WERI-Rb-1 (cell line): Measurements from ENCODE around the gene ADGRE1.

Source experiments
- DNase-seq: peaks from one replicate; pipeline ENCODE4 v3.0.0-alpha.2; 2020
- H3K27ac ChIP-seq: fragments of 250-450 bp; sonication (Bioruptor Pico); 2 replicates; pipeline ENCODE4 v1.5.1; 2020; ENCODE audit warnings: mild to moderate bottlenecking, moderate library complexity
- H3K27me3 ChIP-seq: fragments of 250-450 bp; sonication (Bioruptor Pico); 2 replicates; pipeline ENCODE4 v1.5.1; 2021; ENCODE audit warnings: mild to moderate bottlenecking, low read depth, moderate library complexity; ENCODE audit not compliant: insufficient read depth, severe bottlenecking
- H3K36me3 ChIP-seq: fragments of 250-450 bp; sonication (Bioruptor Pico); 2 replicates; pipeline ENCODE4 v1.5.1; 2020; ENCODE audit warnings: mild to moderate bottlenecking, moderate library complexity
- H3K4me3 ChIP-seq: 2 replicates; pipeline ENCODE4 v1.5.1; 2011; ENCODE audit warnings: low read depth, mild to moderate bottlenecking, control low read depth, low read length
- H3K9me3 ChIP-seq: fragments of 250-450 bp; sonication (Bioruptor Pico); 2 replicates; pipeline ENCODE4 v1.5.1; 2021; ENCODE audit warnings: mild to moderate bottlenecking, moderate library complexity; ENCODE audit not compliant: severe bottlenecking
- CTCF ChIP-seq: IDR thresholded peaks from 2 replicates; pipeline ENCODE4 v1.5.1; 2011; ENCODE audit warnings: low read depth, mild to moderate bottlenecking, control low read depth, inconsistent platforms, low read length

ADGRE1 gene

DNA sequence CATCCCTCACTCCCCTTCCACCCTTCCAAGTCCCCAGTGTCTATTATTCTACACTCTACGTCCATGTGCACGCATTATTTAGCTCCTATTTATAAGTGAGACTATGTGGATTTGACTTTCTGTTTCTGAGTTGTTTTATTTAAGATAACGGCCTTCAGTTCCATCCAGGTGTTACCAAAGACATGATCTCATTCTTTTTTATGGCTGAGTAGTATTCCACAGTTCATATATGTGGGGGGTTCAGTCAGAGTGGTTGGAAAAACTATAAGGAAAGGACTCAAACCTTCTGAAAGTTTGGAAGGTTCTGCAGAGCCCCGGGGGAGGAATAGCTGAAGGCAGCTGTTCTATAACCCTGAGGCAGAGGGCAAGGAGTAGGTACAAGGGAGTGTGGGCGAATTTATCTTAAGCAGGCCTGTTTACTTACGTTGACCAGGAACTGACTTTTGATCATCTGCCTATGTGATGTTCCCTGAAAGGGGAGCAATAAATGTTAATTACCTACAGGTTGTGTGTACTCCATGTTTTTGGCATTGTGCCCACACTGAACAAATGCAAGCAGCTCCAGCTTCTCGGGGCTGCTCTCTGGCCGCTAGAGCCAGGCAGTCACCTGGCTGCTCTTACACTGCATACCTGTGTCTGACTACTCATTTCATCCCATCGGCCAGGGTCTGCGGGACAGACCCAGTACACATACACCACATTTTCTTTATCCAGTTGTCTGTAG is 13.5 kb upstream of the ADGRE1 start:
- Histone ChIP-seq H3K9me3 (peaks cover 10% of the 10 kb centered on the region), H3K27me3 (peaks cover 76% of the 10 kb centered on the region), H3K4me3 (no peak overlapping the region), H3K27ac (no peak overlapping the region), H3K36me3 (no peaks in the 10 kb centered on the region)
- TF ChIP-seq CTCF, result no peak
- DNase-seq, result no peak

DNA sequence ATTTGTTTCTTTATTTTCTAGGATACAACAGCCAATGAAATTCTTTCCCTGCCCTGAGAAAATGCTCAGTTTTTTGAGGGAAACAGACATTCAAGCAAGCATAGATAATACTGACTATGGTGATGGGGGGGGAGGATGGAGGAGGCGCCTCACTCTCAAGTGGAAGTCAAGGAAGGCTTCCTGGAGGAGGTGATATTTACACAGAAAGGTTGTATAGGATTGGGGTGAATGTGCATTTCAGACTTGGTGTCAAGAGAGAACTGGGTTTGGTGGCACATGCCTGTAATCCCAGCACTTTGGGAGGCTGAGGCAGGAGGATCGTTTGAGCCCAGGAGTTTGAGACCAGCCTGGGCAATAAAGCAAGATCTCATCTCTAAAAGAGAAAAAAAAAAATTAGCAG is 12.2 kb upstream of the ADGRE1 start:
- H3K27me3 ChIP-seq, result peaks cover 77% of the 10 kb centered on the region
- no peak for TF ChIP-seq CTCF
- no peaks in the 10 kb centered on the region for H3K36me3 ChIP-seq
- H3K9me3 ChIP-seq, result peaks cover 14% of the 10 kb centered on the region
- H3K27ac ChIP-seq, result no peak overlapping the region
- H3K4me3 ChIP-seq, result no peak overlapping the region
- DNase-seq, result no peak

- Histone ChIP-seq H3K27ac (no peak overlapping the region), H3K36me3 (no peaks in the 10 kb centered on the region), H3K9me3 (peaks cover 14% of the 10 kb centered on the region), H3K27me3 (peaks cover 67% of the 10 kb centered on the region), H3K4me3 (no peak overlapping the region)
- no peak for DNase-seq
- TF ChIP-seq CTCF, result no peak
Measured at GRCh38 chr19:6876748-6877147, 10.6 kb upstream of the ADGRE1 start.

DNA sequence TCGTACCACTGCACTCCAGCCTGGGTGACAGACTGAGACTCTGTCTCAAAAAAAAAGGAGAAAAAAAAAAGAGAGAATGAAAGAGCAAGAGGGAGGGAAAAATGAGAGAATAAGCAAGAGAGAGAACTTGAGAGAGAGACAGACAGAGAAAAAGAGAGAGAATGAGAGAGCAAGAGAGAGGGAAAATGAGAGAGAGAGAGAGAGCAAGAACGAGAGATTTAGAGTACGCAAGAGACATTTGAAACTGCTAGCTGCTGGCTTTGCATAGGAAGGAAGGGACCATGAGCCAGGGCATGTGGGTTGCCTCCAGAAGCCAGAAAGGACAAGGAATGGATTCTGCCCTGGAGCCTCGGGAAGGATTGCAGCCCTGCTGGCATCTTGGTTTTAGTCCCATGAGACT is 9.6 kb upstream of the ADGRE1 start:
- peaks cover 78% of the 10 kb centered on the region for H3K27me3 ChIP-seq

DNA sequence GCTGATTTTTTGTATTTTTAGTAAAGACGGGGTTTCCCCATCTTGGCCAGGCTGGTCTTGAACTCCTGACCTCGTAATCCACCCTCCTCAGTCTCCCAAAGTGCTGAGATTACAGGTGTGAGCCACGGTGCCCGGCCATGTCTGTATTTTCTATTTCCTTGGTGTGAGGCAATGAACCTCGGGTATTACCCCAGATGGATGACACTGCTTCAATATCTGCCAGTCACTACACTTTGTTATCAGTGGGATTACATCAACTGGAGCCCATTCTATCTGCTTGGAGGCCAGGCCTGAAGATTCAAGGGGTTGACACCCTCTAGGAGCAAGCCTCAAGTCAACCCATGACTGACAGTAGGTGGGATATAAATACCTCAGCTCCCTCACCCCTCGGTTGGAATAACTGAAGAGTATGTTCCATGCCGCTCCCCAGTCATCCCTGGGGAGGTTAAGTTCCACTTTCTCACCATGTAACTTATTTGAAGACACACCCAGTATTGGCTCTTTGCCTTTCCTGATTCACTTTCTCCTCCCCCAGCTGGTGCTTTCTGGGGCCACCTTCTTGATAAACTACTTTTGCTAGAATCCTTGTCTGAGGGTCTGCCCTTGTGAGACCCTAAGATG is 992 bp upstream of the ADGRE1 start:
- TF ChIP-seq CTCF, result no peak
- DNase-seq, result no peak
- H3K4me3 ChIP-seq, result no peak overlapping the region
- H3K36me3 ChIP-seq, result no peaks in the 10 kb centered on the region
- H3K27ac ChIP-seq, result no peak overlapping the region
- H3K27me3 ChIP-seq, result peaks cover 58% of the 10 kb centered on the region
- peaks cover 12% of the 10 kb centered on the region for H3K9me3 ChIP-seq

More for the DNA sequence above, 9.6 kb upstream of the ADGRE1 start:
- no peak for DNase-seq
- no peak for TF ChIP-seq CTCF
- no peak overlapping the region for H3K27ac ChIP-seq
- H3K36me3 ChIP-seq, result no peaks in the 10 kb centered on the region
- H3K4me3 ChIP-seq, result no peak overlapping the region
- peaks cover 14% of the 10 kb centered on the region for H3K9me3 ChIP-seq
